ENCODE results near the gene PRKCE. TPM values are rescaled to one million over a fixed set of nuclear protein-coding genes. Genes with fewer than 3 reads are reported as not detected.
A peak's percentile ranks its signal among the peaks of the same experiment; 100 is the strongest.

PRKCE gene
- total RNA-seq, 2 experiments from 2014 or later, result 13.1 to 15.4 TPM

- H3K36me3 Mint-ChIP-seq (ENCODE audit: low read depth), result peaks cover 10% of the 10 kb centered on the region
- peaks cover 11% of the 10 kb centered on the region for H3K27me3 Mint-ChIP-seq
- H3K4me3 Mint-ChIP-seq, result peak overlapping the region; percentile 77
- no peak for DNase-seq
- peaks cover 29% of the 10 kb centered on the region for H3K4me1 Mint-ChIP-seq
- no peak overlapping the region for H3K27ac Mint-ChIP-seq
- POLR2A ChIA-PET, result no interaction called here
- CTCF ChIA-PET, result interaction anchor here (0.5 to 1.8 kb wide), 4 partner anchors 9 to 1266 kb away, joined by 3 to 4 read pairs (median 4); no protein-coding TSS in a partner anchor
- H3K9me3 Mint-ChIP-seq, result no peaks in the 10 kb centered on the region
Observed at GRCh38 chr2:45653122-45653913, 1.8 kb downstream of the PRKCE start.

GRCh38 chr2:45654250-45654649 is 2.8 kb downstream of the PRKCE start:
- Mint-ChIP-seq H3K27me3 (peaks cover 11% of the 10 kb centered on the region), H3K4me3 (no peak overlapping the region), H3K9me3 (no peaks in the 10 kb centered on the region), H3K27ac (no peak overlapping the region), H3K36me3 (ENCODE audit: low read depth) (peaks cover 10% of the 10 kb centered on the region), H3K4me1 (peaks cover 27% of the 10 kb centered on the region)
- ChIA-PET POLR2A (no interaction called here), CTCF (interaction anchor here (0.5 to 1.5 kb wide), 2 partner anchors 10 to 1267 kb away, joined by 3 to 4 read pairs; no protein-coding TSS in a partner anchor)
- DNase-seq, result no peak

GRCh38 chr2:45661828-45662227 is 10.4 kb downstream of the PRKCE start:
- DNase-seq, result no peak
- Mint-ChIP-seq H3K27ac (no peak overlapping the region), H3K36me3 (ENCODE audit: low read depth) (peaks cover 2% of the 10 kb centered on the region), H3K9me3 (no peaks in the 10 kb centered on the region), H3K27me3 (no peaks in the 10 kb centered on the region), H3K4me1 (peaks cover 5% of the 10 kb centered on the region), H3K4me3 (no peak overlapping the region)
- CTCF ChIA-PET, result interaction anchor here (0.6 kb wide), 1 partner anchor 1309 kb away, joined by 4 read pairs; no protein-coding TSS in a partner anchor
- POLR2A ChIA-PET, result no interaction called here

GRCh38 chr2:45664635-45665261 is 13.3 kb downstream of the PRKCE start:
- H3K4me1 Mint-ChIP-seq, result peaks cover 5% of the 10 kb centered on the region
- no peaks in the 10 kb centered on the region for H3K36me3 Mint-ChIP-seq (ENCODE audit: low read depth)
- no peak overlapping the region for H3K4me3 Mint-ChIP-seq
- POLR2A ChIA-PET, result no interaction called here
- H3K27me3 Mint-ChIP-seq, result no peaks in the 10 kb centered on the region
- CTCF ChIA-PET, result interaction anchor here (1.1 to 1.2 kb wide), 2 partner anchors 11 to 26 kb away, joined by 3 read pairs; no protein-coding TSS in a partner anchor
- H3K9me3 Mint-ChIP-seq, result no peaks in the 10 kb centered on the region
- no peak overlapping the region for H3K27ac Mint-ChIP-seq
- DNase-seq, result no peak

GRCh38 chr2:45668509-45668908 is 17.0 kb downstream of the PRKCE start:
- no peak for DNase-seq
- POLR2A ChIA-PET, result no interaction called here
- Mint-ChIP-seq H3K27me3 (no peaks in the 10 kb centered on the region), H3K27ac (no peak overlapping the region), H3K36me3 (ENCODE audit: low read depth) (no peaks in the 10 kb centered on the region), H3K9me3 (no peaks in the 10 kb centered on the region), H3K4me3 (no peak overlapping the region), H3K4me1 (no peaks in the 10 kb centered on the region)
- CTCF ChIA-PET, result no interaction called here

GRCh38 chr2:45669032-45669486 is 17.6 kb downstream of the PRKCE start:
- DNase-seq, result no peak
- Mint-ChIP-seq H3K9me3 (no peaks in the 10 kb centered on the region), H3K27ac (no peak overlapping the region), H3K27me3 (no peaks in the 10 kb centered on the region), H3K36me3 (ENCODE audit: low read depth) (no peaks in the 10 kb centered on the region), H3K4me1 (no peaks in the 10 kb centered on the region), H3K4me3 (no peak overlapping the region)
- ChIA-PET POLR2A (no interaction called here), CTCF (no interaction called here)

- no peak for DNase-seq
- H3K27me3 Mint-ChIP-seq, result no peaks in the 10 kb centered on the region
- no peaks in the 10 kb centered on the region for H3K36me3 Mint-ChIP-seq (ENCODE audit: low read depth)
- H3K4me3 Mint-ChIP-seq, result no peak overlapping the region
- no peak overlapping the region for H3K27ac Mint-ChIP-seq
- ChIA-PET CTCF (no interaction called here), POLR2A (no interaction called here)
- H3K4me1 Mint-ChIP-seq, result no peaks in the 10 kb centered on the region
- no peaks in the 10 kb centered on the region for H3K9me3 Mint-ChIP-seq
Observed at GRCh38 chr2:45670646-45671045, 19.2 kb downstream of the PRKCE start.

- Mint-ChIP-seq H3K27me3 (no peaks in the 10 kb centered on the region), H3K27ac (no peak overlapping the region), H3K4me1 (no peaks in the 10 kb centered on the region), H3K4me3 (no peak overlapping the region), H3K9me3 (no peaks in the 10 kb centered on the region), H3K36me3 (ENCODE audit: low read depth) (no peaks in the 10 kb centered on the region)
- CTCF ChIA-PET, result no interaction called here
- DNase-seq, result no peak
- POLR2A ChIA-PET, result no interaction called here
Observed at GRCh38 chr2:45672138-45672537, 20.7 kb downstream of the PRKCE start.

- no peak overlapping the region for H3K27ac Mint-ChIP-seq
- no peak overlapping the region for H3K4me3 Mint-ChIP-seq
- DNase-seq, result no peak
- CTCF ChIA-PET, result no interaction called here
- H3K27me3 Mint-ChIP-seq, result no peaks in the 10 kb centered on the region
- H3K4me1 Mint-ChIP-seq, result no peaks in the 10 kb centered on the region
- H3K9me3 Mint-ChIP-seq, result no peaks in the 10 kb centered on the region
- H3K36me3 Mint-ChIP-seq (ENCODE audit: low read depth), result no peaks in the 10 kb centered on the region
- POLR2A ChIA-PET, result no interaction called here
Observed at GRCh38 chr2:45674035-45674816, 22.8 kb downstream of the PRKCE start.

- Mint-ChIP-seq H3K9me3 (no peaks in the 10 kb centered on the region), H3K4me1 (no peaks in the 10 kb centered on the region), H3K4me3 (no peak overlapping the region), H3K27ac (no peak overlapping the region), H3K36me3 (ENCODE audit: low read depth) (no peaks in the 10 kb centered on the region), H3K27me3 (no peaks in the 10 kb centered on the region)
- DNase-seq, result no peak
- ChIA-PET CTCF (interaction anchor here (0.5 kb wide), 1 partner anchor 120 kb away, joined by 3 read pairs; no protein-coding TSS in a partner anchor), POLR2A (no interaction called here)
Observed at GRCh38 chr2:45675263-45675812, 23.9 kb downstream of the PRKCE start.

GRCh38 chr2:45676088-45676487 is 24.6 kb downstream of the PRKCE start:
- ChIA-PET POLR2A (no interaction called here), CTCF (interaction anchor here (0.8 kb wide), 1 partner anchor 30 kb away, joined by 3 read pairs; no protein-coding TSS in a partner anchor)
- Mint-ChIP-seq H3K4me3 (no peak overlapping the region), H3K36me3 (ENCODE audit: low read depth) (no peaks in the 10 kb centered on the region), H3K4me1 (no peaks in the 10 kb centered on the region), H3K27me3 (no peaks in the 10 kb centered on the region), H3K9me3 (no peaks in the 10 kb centered on the region), H3K27ac (no peak overlapping the region)
- no peak for DNase-seq

GRCh38 chr2:45678791-45679348 is 27.4 kb downstream of the PRKCE start:
- no peaks in the 10 kb centered on the region for H3K36me3 Mint-ChIP-seq (ENCODE audit: low read depth)
- H3K4me3 Mint-ChIP-seq, result no peak overlapping the region
- POLR2A ChIA-PET, result no interaction called here
- no peaks in the 10 kb centered on the region for H3K27me3 Mint-ChIP-seq
- no peak overlapping the region for H3K27ac Mint-ChIP-seq
- H3K9me3 Mint-ChIP-seq, result no peaks in the 10 kb centered on the region
- H3K4me1 Mint-ChIP-seq, result no peaks in the 10 kb centered on the region
- no peak for DNase-seq
- CTCF ChIA-PET, result no interaction called here

Measured in activated CD4-positive, alpha-beta T cell treated with anti-CD3 and anti-CD28 coated beads, Interleukin-2, amount 10 ng/mL, durations not matched to agents 7 days and 5 days (primary cell).